ENCODE measurements around the gene PLXNA3.
A peak's percentile ranks its signal among the peaks of the same experiment; 100 is the strongest.

Gene PLXNA3

DNA sequence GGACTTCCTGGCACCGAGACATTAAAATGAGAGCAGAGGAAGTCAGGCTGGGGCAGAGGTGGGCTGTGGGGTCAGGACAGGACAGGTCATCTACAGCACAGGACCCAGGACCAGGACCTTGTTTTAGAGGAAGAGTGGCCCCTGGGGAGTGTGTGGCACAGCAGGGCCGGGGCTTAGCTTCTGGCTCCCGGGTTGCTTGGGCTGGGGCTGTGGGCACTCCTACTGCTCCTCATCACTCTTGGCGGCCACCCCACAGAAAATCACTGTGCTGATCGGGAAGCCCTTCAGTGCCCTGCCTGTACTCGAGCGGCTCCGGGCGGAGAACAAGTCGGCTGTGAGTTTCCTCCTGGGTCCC lies 37.7 kb upstream of the PLXNA3 start:
- no peak overlapping the region for H3K27ac ChIP-seq (ENCODE audit: low read depth in 2 of 2, low read length in 2 of 2)
- no peak overlapping the region for H3K4me3 ChIP-seq (ENCODE audit: low read length in 2 of 2)
- H3K9ac ChIP-seq (ENCODE audit: low read depth in 1 of 2, low read length in 2 of 2), result no peak overlapping the region

DNA sequence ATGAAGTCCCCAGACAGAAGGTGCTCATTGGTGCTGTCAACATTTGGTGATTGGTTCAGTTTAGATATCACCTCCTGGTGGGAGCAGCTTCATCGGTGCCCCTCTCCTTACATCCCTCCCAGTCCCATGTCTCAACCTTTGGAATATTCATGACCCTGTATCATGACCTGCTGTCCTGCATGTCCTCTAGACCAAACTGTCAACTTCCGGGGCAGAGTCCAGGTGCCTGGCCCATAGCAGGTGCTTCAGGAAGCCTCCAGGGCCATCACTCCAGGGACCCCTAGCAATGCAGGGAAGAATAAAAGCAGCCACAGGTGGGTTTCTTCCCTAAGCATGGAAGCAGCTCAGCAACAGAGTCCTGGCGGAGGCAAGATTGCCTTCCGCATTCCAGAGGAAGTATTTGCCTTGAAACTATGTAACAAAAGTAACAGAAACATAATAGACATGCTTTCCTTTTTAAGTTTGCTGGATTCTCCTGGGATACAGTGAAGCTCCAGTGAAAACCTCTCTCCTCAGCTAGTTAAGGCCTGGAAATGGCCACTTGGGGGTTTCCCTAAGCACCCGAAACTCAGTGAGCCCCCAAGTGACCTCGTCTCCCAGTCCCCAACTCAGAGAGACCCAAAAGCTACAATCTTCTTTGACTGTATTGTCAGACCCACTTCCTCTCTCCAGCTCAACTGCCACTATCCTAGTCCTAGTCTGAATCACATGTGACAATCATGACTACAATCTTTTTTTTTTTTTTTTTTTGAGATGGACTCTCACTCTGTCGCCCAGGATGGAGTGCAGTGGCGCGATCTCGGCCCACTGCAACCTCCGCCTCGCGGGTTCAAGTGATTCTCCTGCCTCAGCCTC lies 30.9 kb upstream of the PLXNA3 start:
- Histone ChIP-seq H3K9ac (ENCODE audit: low read depth in 1 of 2, low read length in 2 of 2) (no peak overlapping the region), H3K36me3 (ENCODE audit: control insufficient read depth in 2 of 2, insufficient read depth in 2 of 2, low read length in 2 of 2) (no peaks in the 10 kb centered on the region), H3K4me3 (ENCODE audit: low read length in 2 of 2) (no peak overlapping the region), H3K27ac (ENCODE audit: low read depth in 2 of 2, low read length in 2 of 2) (no peak overlapping the region), H3K9me3 (ENCODE audit: control insufficient read depth in 2 of 2, low read length in 2 of 2) (no peaks in the 10 kb centered on the region), H3K4me1 (ENCODE audit: control insufficient read depth in 2 of 2, insufficient read depth in 2 of 2, low read length in 2 of 2) (peaks cover 4 to 7% of the 10 kb centered on the region in 2 donors), H3K27me3 (ENCODE audit: control insufficient read depth in 2 of 2, insufficient read depth in 2 of 2, low read length in 2 of 2) (no peaks in the 10 kb centered on the region)

More for the DNA sequence above, 37.7 kb upstream of the PLXNA3 start:
- H3K36me3 ChIP-seq (ENCODE audit: control insufficient read depth in 2 of 2, insufficient read depth in 2 of 2, low read length in 2 of 2), result no peaks in the 10 kb centered on the region
- no peaks in the 10 kb centered on the region for H3K4me1 ChIP-seq (ENCODE audit: control insufficient read depth in 2 of 2, insufficient read depth in 2 of 2, low read length in 2 of 2)
- no peaks in the 10 kb centered on the region for H3K9me3 ChIP-seq (ENCODE audit: control insufficient read depth in 2 of 2, low read length in 2 of 2)
- H3K27me3 ChIP-seq (ENCODE audit: control insufficient read depth in 2 of 2, insufficient read depth in 2 of 2, low read length in 2 of 2), result no peaks in the 10 kb centered on the region

DNA sequence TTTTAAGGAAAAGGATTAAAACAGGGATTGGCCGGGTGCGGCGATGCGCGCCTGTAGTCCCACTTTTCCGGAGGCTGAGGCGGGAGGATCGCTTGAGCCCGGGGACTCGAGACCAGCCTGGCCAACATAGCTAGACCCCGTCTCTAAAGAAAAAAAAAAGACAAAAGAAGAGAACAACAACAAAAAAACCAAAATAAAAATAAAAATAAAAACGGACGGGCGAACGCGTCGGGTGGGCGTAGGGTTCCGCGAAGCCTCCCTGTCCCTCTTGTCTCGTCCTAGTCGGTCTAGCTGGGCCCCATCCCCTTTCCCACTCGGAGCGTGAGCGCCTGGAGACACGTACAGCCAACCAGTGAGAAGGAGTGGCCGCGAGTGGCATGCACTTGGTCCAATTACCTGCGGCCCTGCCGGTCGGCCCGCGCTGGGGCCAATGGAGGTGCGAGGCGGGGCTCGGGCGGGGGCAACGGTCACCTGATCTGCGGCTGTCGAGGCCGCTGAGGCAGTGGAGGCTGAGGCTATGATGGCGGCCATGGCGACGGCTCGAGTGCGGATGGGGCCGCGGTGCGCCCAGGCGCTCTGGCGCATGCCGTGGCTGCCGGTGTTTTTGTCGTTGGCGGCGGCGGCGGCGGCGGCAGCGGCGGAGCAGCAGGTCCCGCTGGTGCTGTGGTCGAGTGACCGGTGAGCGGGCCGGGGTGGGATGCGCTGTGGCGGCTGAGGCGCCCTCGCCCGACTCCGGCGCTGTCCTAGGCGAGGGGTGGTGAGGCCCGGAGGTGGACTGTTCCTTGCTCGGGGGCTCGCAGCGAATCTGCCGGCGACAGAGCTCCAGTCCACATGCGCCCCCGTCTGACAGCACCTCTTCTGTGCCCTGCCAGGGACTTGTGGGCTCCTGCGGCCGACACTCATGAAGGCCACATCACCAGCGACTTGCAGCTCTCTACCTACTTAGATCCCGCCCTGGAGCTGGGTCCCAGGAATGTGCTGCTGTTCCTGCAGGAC lies 29.6 kb upstream of the PLXNA3 start, which contains the start of gene ATP6AP1:
Gene ATP6AP1 (plus strand): TSS at position 502 of the 996 bp plus-strand sequence. CDS start 16 bp downstream, at position 518.
- H3K4me1 ChIP-seq (ENCODE audit: control insufficient read depth in 2 of 2, insufficient read depth in 2 of 2, low read length in 2 of 2), result peaks cover 4 to 7% of the 10 kb centered on the region in 2 donors
- peak within 1 kb of the TSS; percentile 56 to 66 for H3K9ac ChIP-seq (ENCODE audit: low read depth in 1 of 2, low read length in 2 of 2)
- no peaks in the 10 kb centered on the region for H3K27me3 ChIP-seq (ENCODE audit: control insufficient read depth in 2 of 2, insufficient read depth in 2 of 2, low read length in 2 of 2)
- peak within 1 kb of the TSS; percentile 68 to 76 for H3K4me3 ChIP-seq (ENCODE audit: low read length in 2 of 2)
- H3K36me3 ChIP-seq (ENCODE audit: control insufficient read depth in 2 of 2, insufficient read depth in 2 of 2, low read length in 2 of 2), result no peaks in the 10 kb centered on the region
- peak within 1 kb of the TSS; percentile 75 for H3K27ac ChIP-seq (ENCODE audit: low read depth in 2 of 2, low read length in 2 of 2)
- H3K9me3 ChIP-seq (ENCODE audit: control insufficient read depth in 2 of 2, low read length in 2 of 2), result no peaks in the 10 kb centered on the region

DNA sequence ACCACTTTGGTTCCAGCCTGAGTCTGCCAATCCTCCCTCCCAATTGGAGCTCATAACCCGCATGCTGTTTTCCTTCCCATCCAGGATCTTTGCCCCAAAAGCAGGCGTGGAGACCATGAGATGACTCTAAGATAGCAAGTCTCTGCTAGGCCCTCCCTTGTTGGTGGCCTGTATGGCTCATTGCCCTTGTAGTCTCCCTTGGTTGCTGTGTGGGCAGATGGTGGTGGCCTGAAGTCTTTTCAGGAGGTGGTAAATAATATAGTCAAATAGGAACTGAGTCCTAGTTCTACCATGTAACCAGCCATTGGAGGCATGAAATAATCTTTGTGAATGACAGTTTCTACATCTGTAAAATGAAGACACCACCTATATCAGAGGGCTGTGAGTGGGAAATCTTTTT lies 28.4 kb upstream of the PLXNA3 start:
- peak overlapping the region in 1 of 2 donors; percentile 76 for H3K4me3 ChIP-seq (ENCODE audit: low read length in 2 of 2)

DNA sequence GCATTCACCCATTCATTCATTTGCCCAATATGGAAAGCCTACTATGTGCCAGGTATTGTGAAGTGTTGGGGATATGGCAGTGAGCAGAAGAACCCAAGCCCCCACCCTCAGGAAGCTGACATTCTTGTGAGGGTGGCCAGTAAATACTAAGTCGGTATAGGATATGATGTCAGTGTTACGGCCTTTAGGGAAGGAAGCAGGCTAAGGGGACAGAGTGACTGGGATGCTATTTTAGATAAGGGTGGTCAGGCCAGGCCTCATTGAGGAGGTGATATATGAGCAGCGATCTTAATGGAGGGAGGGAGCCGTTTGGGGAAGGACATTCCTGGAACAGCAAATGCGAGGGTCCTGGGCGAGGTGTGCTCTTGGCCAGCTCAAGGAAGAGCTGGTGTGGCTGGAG lies 27.6 kb upstream of the PLXNA3 start:
- H3K36me3 ChIP-seq (ENCODE audit: control insufficient read depth in 2 of 2, insufficient read depth in 2 of 2, low read length in 2 of 2), result peaks cover 4 to 8% of the 10 kb centered on the region in 2 donors
- H3K9ac ChIP-seq (ENCODE audit: low read depth in 1 of 2, low read length in 2 of 2), result no peak overlapping the region
- H3K27ac ChIP-seq (ENCODE audit: low read depth in 2 of 2, low read length in 2 of 2), result peak overlapping the region in 1 of 2 donors; percentile 43
- H3K4me1 ChIP-seq (ENCODE audit: control insufficient read depth in 2 of 2, insufficient read depth in 2 of 2, low read length in 2 of 2), result peaks cover 4 to 7% of the 10 kb centered on the region in 2 donors
- no peaks in the 10 kb centered on the region for H3K9me3 ChIP-seq (ENCODE audit: control insufficient read depth in 2 of 2, low read length in 2 of 2)
- peak overlapping the region in 1 of 2 donors; percentile 0 for H3K4me3 ChIP-seq (ENCODE audit: low read length in 2 of 2)
- peaks cover 0 to 2% of the 10 kb centered on the region in 2 donors for H3K27me3 ChIP-seq (ENCODE audit: control insufficient read depth in 2 of 2, insufficient read depth in 2 of 2, low read length in 2 of 2)

More for the DNA sequence above, 28.4 kb upstream of the PLXNA3 start:
- Histone ChIP-seq H3K27ac (ENCODE audit: low read depth in 2 of 2, low read length in 2 of 2) (no peak overlapping the region), H3K36me3 (ENCODE audit: control insufficient read depth in 2 of 2, insufficient read depth in 2 of 2, low read length in 2 of 2) (peaks cover under 1 to 4% of the 10 kb centered on the region in 2 donors), H3K27me3 (ENCODE audit: control insufficient read depth in 2 of 2, insufficient read depth in 2 of 2, low read length in 2 of 2) (no peaks in the 10 kb centered on the region), H3K9me3 (ENCODE audit: control insufficient read depth in 2 of 2, low read length in 2 of 2) (no peaks in the 10 kb centered on the region), H3K9ac (ENCODE audit: low read depth in 1 of 2, low read length in 2 of 2) (no peak overlapping the region), H3K4me1 (ENCODE audit: control insufficient read depth in 2 of 2, insufficient read depth in 2 of 2, low read length in 2 of 2) (peaks cover 4 to 7% of the 10 kb centered on the region in 2 donors)

DNA sequence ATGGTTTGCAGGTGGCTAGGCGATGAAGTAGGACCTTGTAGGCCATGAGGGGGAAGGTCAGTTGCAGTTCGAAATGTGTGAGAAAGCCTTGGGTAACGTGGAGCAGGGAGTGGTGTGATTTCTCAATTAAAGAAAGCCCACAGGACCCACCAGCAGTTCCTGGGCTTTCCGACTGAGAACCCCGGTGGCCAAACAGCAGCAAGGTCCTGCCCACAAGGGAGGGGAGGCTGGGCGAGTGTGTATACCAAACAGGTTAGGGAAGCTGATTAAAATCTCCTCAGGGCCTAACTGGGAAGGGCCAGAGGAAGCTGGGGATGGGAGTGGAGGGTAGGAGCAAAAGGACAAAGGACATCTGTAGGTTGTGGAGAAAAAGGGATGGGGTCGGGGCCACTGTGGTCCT lies 27.2 kb upstream of the PLXNA3 start:
- Histone ChIP-seq H3K4me1 (ENCODE audit: control insufficient read depth in 2 of 2, insufficient read depth in 2 of 2, low read length in 2 of 2) (peaks cover 4 to 7% of the 10 kb centered on the region in 2 donors), H3K4me3 (ENCODE audit: low read length in 2 of 2) (peak overlapping the region in 1 of 2 donors; percentile 0), H3K27me3 (ENCODE audit: control insufficient read depth in 2 of 2, insufficient read depth in 2 of 2, low read length in 2 of 2) (peaks cover 0 to 2% of the 10 kb centered on the region in 2 donors), H3K27ac (ENCODE audit: low read depth in 2 of 2, low read length in 2 of 2) (peak overlapping the region; percentile 20 to 43), H3K36me3 (ENCODE audit: control insufficient read depth in 2 of 2, insufficient read depth in 2 of 2, low read length in 2 of 2) (peaks cover 4 to 8% of the 10 kb centered on the region in 2 donors), H3K9ac (ENCODE audit: low read depth in 1 of 2, low read length in 2 of 2) (no peak overlapping the region), H3K9me3 (ENCODE audit: control insufficient read depth in 2 of 2, low read length in 2 of 2) (no peaks in the 10 kb centered on the region)

DNA sequence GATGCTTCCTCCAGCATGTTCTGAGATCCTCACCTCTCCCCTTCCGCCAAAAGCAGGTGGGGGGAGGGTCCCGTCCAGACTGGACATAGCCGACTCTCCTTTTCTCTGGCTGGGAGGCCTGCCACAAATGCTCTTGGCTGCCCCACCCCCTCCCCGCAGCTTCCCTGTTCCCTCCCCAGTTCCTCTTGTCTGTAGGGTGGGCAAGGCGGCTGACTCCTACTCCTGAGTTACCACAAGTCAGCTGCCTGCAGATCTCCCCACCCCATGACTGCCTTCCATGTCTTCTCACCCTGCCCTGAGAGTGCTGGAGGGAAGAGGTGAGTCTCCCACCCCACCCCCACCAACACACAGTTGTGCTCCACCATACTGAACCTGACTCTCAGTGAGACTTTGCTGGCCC lies 26.7 kb upstream of the PLXNA3 start:
- peaks cover 4 to 7% of the 10 kb centered on the region in 2 donors for H3K4me1 ChIP-seq (ENCODE audit: control insufficient read depth in 2 of 2, insufficient read depth in 2 of 2, low read length in 2 of 2)
- peaks cover 4 to 8% of the 10 kb centered on the region in 2 donors for H3K36me3 ChIP-seq (ENCODE audit: control insufficient read depth in 2 of 2, insufficient read depth in 2 of 2, low read length in 2 of 2)
- no peak overlapping the region for H3K9ac ChIP-seq (ENCODE audit: low read depth in 1 of 2, low read length in 2 of 2)
- no peak overlapping the region for H3K4me3 ChIP-seq (ENCODE audit: low read length in 2 of 2)
- no peaks in the 10 kb centered on the region for H3K9me3 ChIP-seq (ENCODE audit: control insufficient read depth in 2 of 2, low read length in 2 of 2)
- peak overlapping the region in 1 of 2 donors; percentile 20 for H3K27ac ChIP-seq (ENCODE audit: low read depth in 2 of 2, low read length in 2 of 2)
- H3K27me3 ChIP-seq (ENCODE audit: control insufficient read depth in 2 of 2, insufficient read depth in 2 of 2, low read length in 2 of 2), result peaks cover 0 to 2% of the 10 kb centered on the region in 2 donors

DNA sequence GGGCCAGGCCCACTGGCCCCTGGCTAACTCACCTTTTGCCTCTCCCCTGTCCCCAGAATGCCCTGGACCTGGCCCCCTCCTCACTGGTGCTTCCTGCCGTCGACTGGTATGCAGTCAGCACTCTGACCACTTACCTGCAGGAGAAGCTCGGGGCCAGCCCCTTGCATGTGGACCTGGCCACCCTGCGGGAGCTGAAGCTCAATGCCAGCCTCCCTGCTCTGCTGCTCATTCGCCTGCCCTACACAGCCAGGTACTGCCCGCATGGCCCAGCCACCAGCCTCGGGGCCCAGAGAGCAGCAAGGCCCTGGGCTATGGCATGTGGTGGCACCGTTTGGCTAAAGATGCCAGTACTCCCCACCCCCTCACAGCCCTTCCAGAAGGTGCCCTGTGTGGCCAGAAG lies 25.9 kb upstream of the PLXNA3 start:
- H3K4me1 ChIP-seq (ENCODE audit: control insufficient read depth in 2 of 2, insufficient read depth in 2 of 2, low read length in 2 of 2), result peaks cover 4 to 7% of the 10 kb centered on the region in 2 donors
- H3K36me3 ChIP-seq (ENCODE audit: control insufficient read depth in 2 of 2, insufficient read depth in 2 of 2, low read length in 2 of 2), result peaks cover 4 to 8% of the 10 kb centered on the region in 2 donors
- H3K9ac ChIP-seq (ENCODE audit: low read depth in 1 of 2, low read length in 2 of 2), result no peak overlapping the region
- peaks cover 0 to 2% of the 10 kb centered on the region in 2 donors for H3K27me3 ChIP-seq (ENCODE audit: control insufficient read depth in 2 of 2, insufficient read depth in 2 of 2, low read length in 2 of 2)
- no peaks in the 10 kb centered on the region for H3K9me3 ChIP-seq (ENCODE audit: control insufficient read depth in 2 of 2, low read length in 2 of 2)
- H3K4me3 ChIP-seq (ENCODE audit: low read length in 2 of 2), result no peak overlapping the region
- H3K27ac ChIP-seq (ENCODE audit: low read depth in 2 of 2, low read length in 2 of 2), result no peak overlapping the region

DNA sequence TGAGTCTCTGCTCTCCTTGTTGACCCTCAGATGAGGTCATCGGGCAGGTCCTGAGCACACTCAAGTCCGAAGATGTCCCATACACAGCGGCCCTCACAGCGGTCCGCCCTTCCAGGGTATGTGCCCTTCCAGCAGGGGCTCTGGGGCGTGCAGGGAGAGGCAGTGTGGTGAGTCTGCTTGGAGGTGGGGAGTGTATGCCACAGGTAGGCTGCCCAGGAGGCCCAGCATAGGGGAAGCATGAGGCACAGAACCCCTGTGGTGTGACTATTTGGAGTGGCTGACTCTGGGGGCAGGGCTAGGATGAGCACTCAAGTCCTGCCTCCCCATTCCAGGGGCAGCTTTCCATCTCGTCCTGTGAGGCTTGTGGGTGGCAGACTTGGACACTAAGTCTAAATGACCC lies 24.5 kb upstream of the PLXNA3 start:
- Histone ChIP-seq H3K27ac (ENCODE audit: low read depth in 2 of 2, low read length in 2 of 2) (no peak overlapping the region), H3K9ac (ENCODE audit: low read depth in 1 of 2, low read length in 2 of 2) (no peak overlapping the region), H3K27me3 (ENCODE audit: control insufficient read depth in 2 of 2, insufficient read depth in 2 of 2, low read length in 2 of 2) (peaks cover 0 to 3% of the 10 kb centered on the region in 2 donors), H3K4me1 (ENCODE audit: control insufficient read depth in 2 of 2, insufficient read depth in 2 of 2, low read length in 2 of 2) (peaks cover 6 to 7% of the 10 kb centered on the region in 2 donors), H3K4me3 (ENCODE audit: low read length in 2 of 2) (no peak overlapping the region), H3K36me3 (ENCODE audit: control insufficient read depth in 2 of 2, insufficient read depth in 2 of 2, low read length in 2 of 2) (peaks cover 4 to 8% of the 10 kb centered on the region in 2 donors), H3K9me3 (ENCODE audit: control insufficient read depth in 2 of 2, low read length in 2 of 2) (no peaks in the 10 kb centered on the region)
